ENCODE measurements around the gene COL16A1. TPM values are rescaled to one million over a fixed set of nuclear protein-coding genes. Genes with fewer than 3 reads are reported as not detected.

The COL16A1 gene
- total RNA-seq, 4 donors from 2014 or later, result 14.3 to 135 (median 40.1) TPM

- Histone ChIP-seq H3K36me3 (no peaks in the 10 kb centered on the region), H3K4me1 (peaks cover 10 to 32% (median 18%) of the 10 kb centered on the region in 4 donors), H3K4me3 (no peak overlapping the region), H3K27ac (peak overlapping the region in 3 of 4 donors; percentile 9 to 54 (median 52)), H3K27me3 (peaks cover 3% of the 10 kb centered on the region), H3K9me3 (no peaks in the 10 kb centered on the region)
- WGBS, 2 donors (ENCODE audit: low coverage in 1 of 2), result 70% methylated on average over 6 of the region's 7 CpGs; no CpG with 5 or more reads in 1 of the 2 donors
- intact Hi-C loops (cut with DNase I; ENCODE audit: low total_unique reads), result no loop called here
- in situ Hi-C loops (cut with MboI; ENCODE audit: low pct_ligation_motif_present in 1 of 4, low pct_unique_long_range_greater_than_20kb in 1 of 4, low sequenced_read_pairs in 3 of 4), result no loop called here
- no peak for TF ChIP-seq EP300 (IDR thresholded peaks at IDR 0.05; ENCODE audit: low read depth)
- no peak for TF ChIP-seq POLR2AphosphoS5 (IDR thresholded peaks at IDR 0.05)
- no peak for TF ChIP-seq POLR2A (IDR thresholded peaks at IDR 0.05)
- TF ChIP-seq, protein P1, sequence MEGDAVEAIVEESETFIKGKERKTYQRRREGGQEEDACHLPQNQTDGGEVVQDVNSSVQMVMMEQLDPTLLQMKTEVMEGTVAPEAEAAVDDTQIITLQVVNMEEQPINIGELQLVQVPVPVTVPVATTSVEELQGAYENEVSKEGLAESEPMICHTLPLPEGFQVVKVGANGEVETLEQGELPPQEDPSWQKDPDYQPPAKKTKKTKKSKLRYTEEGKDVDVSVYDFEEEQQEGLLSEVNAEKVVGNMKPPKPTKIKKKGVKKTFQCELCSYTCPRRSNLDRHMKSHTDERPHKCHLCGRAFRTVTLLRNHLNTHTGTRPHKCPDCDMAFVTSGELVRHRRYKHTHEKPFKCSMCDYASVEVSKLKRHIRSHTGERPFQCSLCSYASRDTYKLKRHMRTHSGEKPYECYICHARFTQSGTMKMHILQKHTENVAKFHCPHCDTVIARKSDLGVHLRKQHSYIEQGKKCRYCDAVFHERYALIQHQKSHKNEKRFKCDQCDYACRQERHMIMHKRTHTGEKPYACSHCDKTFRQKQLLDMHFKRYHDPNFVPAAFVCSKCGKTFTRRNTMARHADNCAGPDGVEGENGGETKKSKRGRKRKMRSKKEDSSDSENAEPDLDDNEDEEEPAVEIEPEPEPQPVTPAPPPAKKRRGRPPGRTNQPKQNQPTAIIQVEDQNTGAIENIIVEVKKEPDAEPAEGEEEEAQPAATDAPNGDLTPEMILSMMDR (IDR thresholded peaks at IDR 0.05), result no peak
- DNase-seq, result no peak
These were observed 28.7 kb downstream of the COL16A1 start for GRCh38 chr1:31675161-31675560.

GRCh38 chr1:31674626-31675025 is 29.2 kb downstream of the COL16A1 start:
- Histone ChIP-seq H3K27me3 (peaks cover 3% of the 10 kb centered on the region), H3K4me3 (no peak overlapping the region), H3K4me1 (peaks cover 15 to 37% (median 22%) of the 10 kb centered on the region in 4 donors), H3K27ac (peak overlapping the region in 3 of 4 donors; percentile 51 to 54 (median 52)), H3K9me3 (no peaks in the 10 kb centered on the region), H3K36me3 (no peaks in the 10 kb centered on the region)
- intact Hi-C loops (cut with DNase I; ENCODE audit: low total_unique reads) (no loop called here), in situ Hi-C loops (cut with MboI; ENCODE audit: low pct_ligation_motif_present in 1 of 4, low pct_unique_long_range_greater_than_20kb in 1 of 4, low sequenced_read_pairs in 3 of 4) (loop anchor here in 3 of 4 donors (25.0 kb wide), 2 partner anchors 113 to 288 kb away; no protein-coding TSS in a partner anchor)
- WGBS, 2 donors (ENCODE audit: low coverage in 1 of 2), result 40 to 83% methylated on average over 1 to 8 of the region's 8 CpGs
- DNase-seq, result no peak
- TF ChIP-seq, protein P1 (IDR thresholded peaks at IDR 0.05), result no peak
- TF ChIP-seq POLR2A (IDR thresholded peaks at IDR 0.05), result no peak
- TF ChIP-seq EP300 (IDR thresholded peaks at IDR 0.05; ENCODE audit: low read depth), result no peak
- no peak for TF ChIP-seq POLR2AphosphoS5 (IDR thresholded peaks at IDR 0.05)

DNA sequence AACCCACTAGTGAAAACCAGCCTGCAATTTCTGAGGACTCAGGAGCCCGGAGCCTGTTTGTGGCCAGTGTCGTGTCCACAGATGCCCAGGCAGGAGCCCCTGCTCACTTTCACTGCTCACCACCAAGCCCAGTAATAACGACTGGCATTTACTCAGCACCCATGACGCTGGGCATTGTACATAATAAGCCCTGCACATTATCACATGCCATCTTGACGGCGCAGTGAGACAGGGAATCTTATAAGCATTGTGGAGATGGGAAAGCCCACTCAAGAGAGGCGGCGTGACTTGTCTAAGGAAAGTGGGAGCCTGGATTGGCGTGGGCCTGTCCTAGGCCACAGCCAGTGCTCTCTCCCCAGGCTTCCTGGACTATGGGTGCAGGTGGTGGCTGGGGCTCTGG is 30.4 kb downstream of the COL16A1 start:
- Histone ChIP-seq H3K27me3 (peaks cover 3% of the 10 kb centered on the region), H3K36me3 (no peaks in the 10 kb centered on the region), H3K4me1 (peaks cover 19 to 47% (median 31%) of the 10 kb centered on the region in 4 donors), H3K27ac (peak overlapping the region; percentile 37 to 54 (median 52)), H3K4me3 (no peak overlapping the region), H3K9me3 (no peaks in the 10 kb centered on the region)
- TF ChIP-seq EP300 (IDR thresholded peaks at IDR 0.05; ENCODE audit: low read depth), result no peak
- TF ChIP-seq, protein P1 (IDR thresholded peaks at IDR 0.05), result no peak
- TF ChIP-seq POLR2AphosphoS5 (IDR thresholded peaks at IDR 0.05), result no peak
- TF ChIP-seq POLR2A (IDR thresholded peaks at IDR 0.05), result no peak
- WGBS, 2 donors (ENCODE audit: low coverage in 1 of 2), result 76 to 80% methylated on average over 2 to 9 of the region's 9 CpGs
- DNase-seq, result no peak
- in situ Hi-C loops (cut with MboI; ENCODE audit: low pct_ligation_motif_present in 1 of 4, low pct_unique_long_range_greater_than_20kb in 1 of 4, low sequenced_read_pairs in 3 of 4), result loop anchor here in 3 of 4 donors (25.0 kb wide), 2 partner anchors 114 to 289 kb away; no protein-coding TSS in a partner anchor
- intact Hi-C loops (cut with DNase I; ENCODE audit: low total_unique reads), result no loop called here

DNA sequence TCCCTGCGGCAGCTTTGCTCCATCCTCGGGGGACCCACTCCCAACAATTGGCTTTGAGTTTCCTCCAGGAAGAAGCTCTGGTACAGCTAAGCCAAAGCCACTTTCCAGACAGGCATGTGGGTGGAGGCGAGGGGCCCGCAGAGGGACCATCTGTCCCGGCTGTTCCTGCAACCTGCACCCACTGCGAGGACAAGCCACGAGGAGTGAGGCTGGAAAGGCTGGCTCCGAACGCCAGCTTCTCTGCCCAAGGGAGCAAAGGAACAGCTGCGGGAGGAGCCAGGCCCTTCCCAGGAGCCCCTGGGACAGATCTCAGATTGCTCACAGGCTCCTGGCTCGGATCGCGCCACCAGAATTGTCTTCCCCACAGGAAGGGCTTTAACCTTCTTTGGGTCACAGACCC is 30.8 kb downstream of the COL16A1 start:
- H3K36me3 ChIP-seq, result no peaks in the 10 kb centered on the region
- H3K9me3 ChIP-seq, result no peaks in the 10 kb centered on the region
- TF ChIP-seq, protein P1 (IDR thresholded peaks at IDR 0.05), result no peak
- TF ChIP-seq POLR2AphosphoS5 (IDR thresholded peaks at IDR 0.05) (no peak), POLR2A (IDR thresholded peaks at IDR 0.05) (no peak), EP300 (IDR thresholded peaks at IDR 0.05; ENCODE audit: low read depth) (no peak)
- H3K4me3 ChIP-seq, result no peak overlapping the region
- 79% methylated on average over 13 of the region's 13 CpGs; no CpG with 5 or more reads in 1 of the 2 donors for WGBS, 2 donors (ENCODE audit: low coverage in 1 of 2)
- H3K4me1 ChIP-seq, result peaks cover 19 to 47% (median 31%) of the 10 kb centered on the region in 4 donors
- intact Hi-C loops (cut with DNase I; ENCODE audit: low total_unique reads) (no loop called here), in situ Hi-C loops (cut with MboI; ENCODE audit: low pct_ligation_motif_present in 1 of 4, low pct_unique_long_range_greater_than_20kb in 1 of 4, low sequenced_read_pairs in 3 of 4) (loop anchor here in 3 of 4 donors (25.0 kb wide), 2 partner anchors 114 to 289 kb away; no protein-coding TSS in a partner anchor)
- peak overlapping the region; percentile 37 to 54 (median 52) for H3K27ac ChIP-seq
- peaks cover 3% of the 10 kb centered on the region for H3K27me3 ChIP-seq
- DNase-seq, result no peak

Data from transverse colon (tissue), 4 donors.